GM12873 (cell line): ENCODE results near the gene ACRV1.
A peak's percentile ranks its signal among the peaks of the same experiment; 100 is the strongest.

ENCODE experiments used
- CTCF ChIP-seq: IDR thresholded peaks from 2 replicates; pipeline ENCODE4 v1.5.1; 2012; ENCODE audit warnings: low read depth, mild to moderate bottlenecking, moderate library complexity, low read length, control low read depth; ENCODE audit not compliant: insufficient read depth; ENCODE audit errors: missing control alignments

The ACRV1 gene

GRCh38 chr11:125679397-125679796 lies 1.2 kb downstream of the ACRV1 start:
- peak; percentile 13 for TF ChIP-seq CTCF

- TF ChIP-seq CTCF, result no peak
Measured at GRCh38 chr11:125675196-125675595, 5.5 kb downstream of the ACRV1 start.

- no peak for TF ChIP-seq CTCF
Measured at GRCh38 chr11:125674210-125674609, 6.4 kb downstream of the ACRV1 start.

GRCh38 chr11:125671561-125671960 lies 9.1 kb downstream of the ACRV1 start:
- TF ChIP-seq CTCF, result no peak

- TF ChIP-seq CTCF, result no peak
Measured at GRCh38 chr11:125670172-125670571, 10.5 kb downstream of the ACRV1 start.

GRCh38 chr11:125667151-125667550 lies 13.5 kb downstream of the ACRV1 start:
- TF ChIP-seq CTCF, result no peak

GRCh38 chr11:125663910-125664309 lies 16.7 kb downstream of the ACRV1 start:
- TF ChIP-seq CTCF, result no peak
